Measurements from ENCODE around the gene DLL4.
"Not testable (repeated sequence)": the region's sequence is repeated elsewhere in the genome, so short reads cannot be mapped to it uniquely, and the experiment has no call there.

DLL4 gene

GRCh38 chr15:40941528-40942336 is 12.6 kb downstream of the DLL4 start:
- no peak for DNase-seq (ENCODE audit: low read depth)

DNA sequence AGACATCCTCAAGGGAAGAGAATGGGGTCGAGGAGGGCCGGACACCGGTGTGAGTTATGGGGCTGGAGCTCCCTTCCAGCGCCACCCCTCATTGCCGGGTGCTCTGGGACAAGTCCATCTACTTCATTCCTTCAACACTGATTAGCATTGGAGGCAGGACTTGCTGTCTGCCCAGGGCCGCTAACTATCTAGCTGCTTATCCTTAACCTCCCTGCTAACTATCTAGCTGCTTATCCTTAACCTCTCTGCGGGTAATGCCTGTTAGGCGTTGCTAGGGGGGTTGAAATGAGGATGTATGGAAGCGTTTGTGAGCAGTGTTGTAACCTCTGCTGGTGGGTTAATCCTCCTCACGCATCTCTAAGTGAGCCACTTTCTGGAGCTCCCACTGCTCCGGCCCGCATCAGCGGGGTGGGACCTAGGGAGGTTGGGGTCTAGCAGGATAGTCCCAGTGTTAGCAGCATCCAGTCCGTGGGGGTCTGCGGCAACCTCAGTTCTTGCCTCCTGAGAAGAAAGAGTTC is 13.3 kb downstream of the DLL4 start:
- DNase-seq (ENCODE audit: low read depth), result no peak

- DNase-seq (ENCODE audit: low read depth), result no peak
Observed at GRCh38 chr15:40942878-40943277, 13.7 kb downstream of the DLL4 start.

DNA sequence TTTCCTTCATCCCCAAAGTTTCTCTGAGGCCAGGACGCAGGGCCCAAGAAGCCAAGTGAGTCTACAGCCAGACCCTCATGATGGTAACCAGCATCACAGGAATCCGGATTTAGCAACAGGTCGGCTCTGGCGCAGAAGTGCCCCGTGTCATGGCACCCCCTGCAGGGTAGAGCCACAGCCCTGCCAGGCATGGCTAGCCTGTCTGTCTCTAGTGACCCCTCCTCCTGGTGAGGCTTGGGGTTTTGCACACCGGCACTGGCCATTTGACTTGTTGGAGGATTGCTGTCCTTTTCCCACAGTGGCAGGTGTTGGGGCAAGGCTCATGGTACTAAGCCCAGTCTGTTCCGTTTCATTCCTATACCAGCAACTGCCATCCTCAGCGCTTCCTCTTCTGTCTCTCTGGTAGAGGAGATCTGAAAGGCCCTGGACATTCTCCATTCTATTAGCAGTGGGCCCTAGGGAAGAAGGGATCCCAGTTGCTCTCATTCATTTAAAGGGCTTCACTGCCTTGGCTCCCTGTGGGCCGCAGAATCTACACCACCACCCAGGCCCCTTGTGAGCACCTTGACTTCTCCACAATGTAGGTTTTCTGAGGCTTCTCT is 14.7 kb downstream of the DLL4 start:
- no peak for DNase-seq (ENCODE audit: low read depth)

DNA sequence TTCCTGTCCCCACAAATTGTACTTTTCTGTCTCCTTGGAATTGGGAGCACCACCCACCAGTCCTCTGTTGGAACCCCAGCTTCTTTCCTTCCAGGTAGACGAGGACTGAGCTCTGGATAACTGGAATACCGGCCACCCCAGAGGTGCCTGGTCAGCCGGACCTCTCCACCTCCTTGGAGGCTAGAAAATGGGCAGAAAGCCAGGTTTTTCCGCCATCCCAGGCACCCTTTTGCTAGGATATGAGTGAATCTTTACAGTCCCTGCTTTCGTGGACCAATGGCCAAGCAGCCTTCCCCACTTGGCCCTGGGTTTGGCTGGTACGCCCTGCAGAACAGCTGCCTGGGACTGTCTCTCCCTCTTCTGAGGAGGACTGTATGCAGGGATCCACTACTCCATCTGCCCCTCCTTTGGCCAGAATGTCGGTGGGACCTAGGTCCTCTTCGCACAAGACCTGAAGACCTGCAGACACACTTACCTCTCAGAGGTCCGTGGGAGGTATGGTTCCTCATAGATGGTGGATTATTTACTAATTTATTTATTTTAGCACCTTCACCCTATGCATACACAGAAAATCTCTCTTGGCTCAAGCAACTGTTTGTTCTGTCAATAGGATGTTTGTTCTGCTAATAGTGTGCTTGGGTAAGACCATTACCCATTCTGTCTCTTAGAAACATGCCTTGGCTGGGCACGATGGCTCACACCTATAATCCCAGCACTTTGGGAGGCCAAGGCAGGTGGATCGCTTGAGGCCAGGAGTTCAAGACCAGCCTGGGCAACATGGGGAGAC is 15.6 kb downstream of the DLL4 start:
- no peak for DNase-seq (ENCODE audit: low read depth)

DNA sequence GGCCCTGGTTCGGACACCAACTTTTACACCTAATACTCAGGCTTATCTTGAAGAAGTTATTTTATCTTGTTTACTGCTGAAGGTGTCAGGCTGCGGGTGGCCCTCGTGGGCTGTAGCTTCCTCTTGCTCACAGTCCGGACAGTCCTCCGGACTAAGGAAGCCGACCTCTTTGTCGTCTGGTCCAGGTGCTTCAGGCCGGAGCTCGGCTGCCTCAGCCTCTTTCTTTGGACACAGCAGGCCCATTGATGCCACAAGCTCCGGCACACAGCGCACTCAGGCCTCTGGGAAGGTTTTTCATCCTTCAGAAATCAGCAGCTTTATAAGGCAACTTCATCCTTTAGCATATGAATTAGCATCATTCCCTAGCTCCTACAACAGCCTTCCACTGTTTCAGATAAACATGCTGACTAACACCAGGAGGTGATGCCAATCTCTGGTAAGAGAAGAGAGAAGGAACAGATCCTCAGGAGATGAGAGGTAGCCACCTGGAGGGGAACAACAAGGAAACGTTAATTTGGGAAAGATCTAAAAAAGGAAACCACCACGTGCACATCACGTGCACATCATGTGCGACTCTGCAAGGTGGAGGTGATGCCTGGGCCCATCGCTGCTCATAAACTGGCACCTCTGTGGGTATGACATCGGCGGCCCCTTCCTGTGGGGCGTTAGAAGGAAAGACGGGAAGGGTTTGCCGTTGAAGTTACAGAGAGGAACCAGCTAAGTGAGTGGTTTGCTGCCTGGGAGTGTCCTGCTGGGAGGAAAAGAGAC is 19.8 kb downstream of the DLL4 start:
- no peak for DNase-seq (ENCODE audit: low read depth)

DNA sequence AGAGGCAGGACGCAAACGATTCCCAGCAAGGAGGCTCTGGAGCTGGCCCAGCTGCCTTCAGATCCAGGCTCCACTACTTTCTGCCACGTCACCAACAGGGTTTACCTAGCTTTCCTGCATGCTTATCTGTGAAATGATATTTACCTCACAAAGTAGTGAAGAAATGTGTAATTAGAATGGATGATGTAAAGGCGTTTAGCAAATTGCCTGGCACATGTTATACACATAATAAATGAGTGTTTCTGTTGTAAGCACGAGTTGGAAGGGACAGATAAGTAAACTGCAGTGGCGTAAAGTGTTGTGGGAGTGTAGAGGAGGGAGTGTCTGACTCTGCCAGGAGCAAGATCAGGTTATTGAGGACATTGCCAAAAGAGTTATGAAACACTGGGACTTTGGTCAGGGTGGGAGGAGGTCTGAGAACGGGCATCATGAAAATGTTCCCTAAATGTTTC is 20.6 kb downstream of the DLL4 start:
- no peak for DNase-seq (ENCODE audit: low read depth)

GRCh38 chr15:40951764-40952163 is 22.6 kb downstream of the DLL4 start:
- DNase-seq (ENCODE audit: low read depth), result no peak

DNA sequence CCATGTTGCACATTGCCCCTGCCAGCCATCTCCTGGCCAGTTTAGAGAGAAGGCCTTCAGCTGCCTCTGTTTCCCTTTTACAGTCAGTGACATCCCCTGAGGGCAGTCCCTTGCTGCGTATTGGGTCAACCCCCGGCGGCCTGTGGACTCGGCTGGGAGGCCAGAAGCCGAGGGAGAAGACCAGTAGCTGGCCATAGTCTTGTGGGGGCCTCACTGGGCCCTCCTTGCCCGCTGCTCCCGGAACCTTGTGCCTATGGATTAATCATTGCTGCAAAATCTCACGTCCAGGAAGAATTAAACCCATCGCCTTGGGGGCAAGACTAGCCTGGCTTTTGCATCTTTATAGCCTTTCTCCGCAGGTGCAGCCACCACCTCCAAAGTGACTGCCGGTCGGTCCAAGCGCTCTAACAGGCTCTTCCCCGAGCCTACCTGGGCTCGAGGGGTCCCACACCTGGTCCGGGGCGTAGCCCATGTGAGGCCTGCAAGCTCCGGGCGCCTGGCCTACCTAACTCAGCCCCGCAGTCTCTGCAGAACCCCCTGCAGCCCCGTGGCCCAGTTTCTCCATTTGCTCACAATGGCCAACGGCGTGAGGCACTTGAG is 23.3 kb downstream of the DLL4 start:
- no peak for DNase-seq (ENCODE audit: low read depth)

GRCh38 chr15:40952901-40953712 is 24.0 kb downstream of the DLL4 start, which contains the start of gene CHAC1:
Gene CHAC1, plus strand, starts transcription at chr15:40953471. Its CDS starts 113 bp downstream, at chr15:40953584.
- peak; percentile 89 for DNase-seq (ENCODE audit: low read depth)

DNA sequence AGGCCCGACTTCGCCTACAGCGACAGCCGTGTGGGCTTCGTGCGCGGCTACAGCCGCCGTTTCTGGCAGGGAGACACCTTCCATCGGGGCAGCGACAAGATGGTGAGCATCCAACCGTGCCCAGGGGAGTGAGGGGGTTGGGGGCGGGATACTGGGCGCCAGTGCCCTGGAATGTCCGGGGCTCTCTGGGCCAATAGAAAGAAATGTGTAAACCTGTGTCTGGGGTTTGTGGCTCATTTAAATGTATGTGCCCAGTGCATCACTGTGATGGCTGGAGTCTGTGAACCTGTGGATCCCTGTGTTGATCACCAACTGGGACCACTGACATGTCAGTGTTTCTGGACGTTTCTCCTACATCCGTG is 24.6 kb downstream of the DLL4 start:
- no peak for DNase-seq (ENCODE audit: low read depth)

- not testable (repeated sequence) for DNase-seq (ENCODE audit: low read depth)
Observed at GRCh38 chr15:40954158-40954848, 25.2 kb downstream of the DLL4 start.

DNA sequence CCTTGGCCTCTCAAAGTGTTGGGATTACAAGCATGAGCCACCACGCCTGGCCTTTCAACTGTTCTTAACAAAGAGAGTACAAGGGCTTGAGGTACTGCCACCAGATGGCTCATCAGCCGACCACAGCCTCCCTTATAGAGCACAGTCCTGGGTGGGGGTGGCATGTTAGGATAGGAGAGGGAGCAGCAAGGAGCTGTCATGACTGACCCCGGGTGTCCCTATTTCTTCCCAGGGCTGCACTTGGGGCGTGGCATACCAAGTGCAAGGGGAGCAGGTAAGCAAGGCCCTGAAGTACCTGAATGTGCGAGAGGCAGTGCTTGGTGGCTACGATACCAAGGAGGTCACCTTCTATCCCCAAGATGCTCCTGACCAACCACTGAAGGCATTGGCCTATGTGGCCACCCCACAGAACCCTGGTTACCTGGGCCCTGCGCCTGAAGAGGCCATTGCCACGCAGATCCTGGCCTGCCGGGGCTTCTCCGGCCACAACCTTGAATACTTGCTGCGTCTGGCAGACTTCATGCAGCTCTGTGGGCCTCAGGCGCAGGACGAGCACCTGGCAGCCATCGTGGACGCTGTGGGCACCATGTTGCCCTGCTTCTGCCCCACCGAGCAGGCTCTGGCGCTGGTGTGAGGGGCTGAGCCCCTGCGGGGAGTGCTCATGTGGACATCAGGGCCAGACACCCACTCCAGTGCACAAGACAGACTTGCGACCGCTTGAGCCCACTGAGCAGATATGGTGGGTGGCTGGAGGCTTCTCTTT is 26.2 kb downstream of the DLL4 start:
- DNase-seq (ENCODE audit: low read depth), result no peak

DNA sequence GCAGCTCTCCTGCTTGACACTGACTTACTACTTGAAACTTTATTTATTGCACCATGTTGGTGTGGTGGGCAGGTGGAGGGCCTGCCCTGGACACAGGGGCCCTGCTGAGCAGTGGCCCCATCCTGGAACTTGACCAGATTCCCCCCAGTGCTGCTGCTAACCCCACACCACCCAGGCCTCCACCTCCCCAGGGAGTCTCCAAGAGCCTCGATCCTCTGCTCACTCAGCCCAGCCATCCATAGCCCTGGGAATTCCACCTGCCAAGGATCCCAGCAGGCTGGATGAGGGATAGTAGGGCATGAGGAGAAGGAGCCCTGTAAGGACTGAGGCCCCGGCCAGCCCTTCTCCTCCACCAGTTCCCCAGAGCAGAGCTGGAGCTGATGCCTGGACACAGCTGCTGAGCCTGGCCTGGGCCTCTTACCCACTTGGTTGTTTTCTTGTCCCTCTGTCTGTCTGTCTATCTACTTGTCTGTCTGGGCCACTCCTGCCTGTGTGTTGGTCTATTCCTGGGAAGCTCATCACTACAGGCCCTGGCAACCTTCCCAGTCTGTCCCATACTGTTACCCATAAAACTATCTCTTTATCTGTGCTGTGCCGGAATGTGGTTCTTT is 26.9 kb downstream of the DLL4 start:
- DNase-seq (ENCODE audit: low read depth), result no peak

- DNase-seq (ENCODE audit: low read depth), result no peak
Observed at GRCh38 chr15:40956541-40956982, 27.4 kb downstream of the DLL4 start.

- no peak for DNase-seq (ENCODE audit: low read depth)
Observed at GRCh38 chr15:40957041-40957555, 28.0 kb downstream of the DLL4 start.

DNA sequence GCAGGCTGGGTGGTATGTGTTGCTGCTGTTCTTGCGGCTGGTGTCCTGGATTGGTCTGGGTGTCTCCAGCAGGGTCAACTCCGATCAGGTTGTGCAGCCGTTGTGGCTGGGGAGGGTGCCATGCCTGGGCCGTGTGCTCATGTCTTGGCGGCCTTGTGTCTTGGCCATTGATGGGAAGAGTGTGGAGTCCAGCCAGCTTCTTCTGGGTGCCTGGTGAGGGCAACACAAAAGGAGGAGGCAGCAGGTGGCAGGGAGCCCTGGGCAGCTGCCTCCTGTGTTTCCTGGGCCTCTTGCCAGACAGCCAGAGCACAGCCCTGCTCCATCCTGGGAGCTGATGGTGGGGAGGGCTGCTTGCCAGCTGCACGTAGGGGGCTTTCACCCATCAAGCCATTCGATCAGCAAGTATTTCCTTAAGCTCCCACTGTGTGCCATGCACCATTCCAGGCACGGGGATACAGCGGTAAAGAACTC is 28.5 kb downstream of the DLL4 start:
- no peak for DNase-seq (ENCODE audit: low read depth)

DNA sequence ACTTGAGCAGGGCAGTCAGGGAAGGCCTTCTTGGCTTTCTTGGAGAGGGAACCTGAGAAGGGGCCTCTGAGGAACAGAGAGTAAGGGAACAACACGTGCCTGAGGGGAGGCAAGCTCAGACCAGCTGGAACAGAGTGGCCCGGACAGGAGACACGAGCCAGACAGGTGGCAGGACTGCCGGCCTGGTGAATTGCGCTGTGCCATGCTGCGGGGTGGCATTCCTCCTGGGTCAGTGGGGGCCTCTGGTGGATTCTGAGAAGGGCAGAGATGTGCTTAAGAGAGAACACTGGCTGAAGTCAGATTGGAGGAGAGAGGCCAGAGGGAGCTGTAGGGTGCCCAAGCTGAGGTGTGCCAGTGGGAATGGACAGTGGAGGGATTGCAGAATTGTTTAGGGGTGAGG is 29.0 kb downstream of the DLL4 start:
- DNase-seq (ENCODE audit: low read depth), result no peak

All from HS-5 (cell line).